Stimulated activated CD8-positive, alpha-beta memory T cell treated with anti-CD3 and anti-CD28 coated beads, Interleukin-4, amount 100 ng/mL, for 48 hours (primary cell): ENCODE results near the gene UBQLN4.
A peak's percentile ranks its signal among the peaks of the same experiment; 100 is the strongest.

Experiments
- DNase-seq: peaks from one replicate; pipeline ENCODE4 v3.0.0-alpha.2; 2020

The UBQLN4 gene

DNA sequence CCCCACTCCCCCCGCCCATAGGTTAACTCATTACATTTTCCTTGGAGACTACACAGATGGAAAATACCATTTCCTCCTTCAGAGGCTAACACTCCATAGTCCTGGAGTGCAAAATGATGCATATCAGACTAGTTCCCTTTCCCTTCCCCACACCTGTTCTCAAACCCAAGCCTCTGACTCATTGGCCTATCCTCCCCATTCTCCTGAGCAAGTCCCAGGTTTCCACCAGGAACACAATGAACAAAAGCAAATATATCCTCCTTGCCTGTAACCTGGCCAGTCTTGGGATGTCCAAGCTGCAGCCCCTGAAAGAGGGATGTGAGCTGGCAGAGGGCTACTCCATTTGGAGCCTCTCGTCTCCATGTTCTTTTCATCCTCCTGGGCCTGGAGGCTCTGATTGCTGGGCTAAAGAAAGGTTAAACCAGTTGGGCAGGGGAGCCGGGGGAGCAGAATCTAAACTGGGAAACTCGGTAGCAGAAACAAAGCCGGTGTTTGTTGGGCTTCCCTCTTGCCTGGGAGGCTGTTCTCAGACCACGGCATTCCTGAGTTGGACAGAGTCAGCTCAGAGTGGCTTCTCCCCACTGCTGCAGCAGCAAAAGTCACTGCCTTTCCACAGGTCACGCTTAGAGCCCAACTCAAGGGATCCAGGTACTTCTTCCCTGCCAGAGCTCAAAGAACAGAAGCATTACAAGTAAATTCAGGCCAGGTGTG, 46.8 kb downstream of the UBQLN4 start:
- no peak for DNase-seq

DNA sequence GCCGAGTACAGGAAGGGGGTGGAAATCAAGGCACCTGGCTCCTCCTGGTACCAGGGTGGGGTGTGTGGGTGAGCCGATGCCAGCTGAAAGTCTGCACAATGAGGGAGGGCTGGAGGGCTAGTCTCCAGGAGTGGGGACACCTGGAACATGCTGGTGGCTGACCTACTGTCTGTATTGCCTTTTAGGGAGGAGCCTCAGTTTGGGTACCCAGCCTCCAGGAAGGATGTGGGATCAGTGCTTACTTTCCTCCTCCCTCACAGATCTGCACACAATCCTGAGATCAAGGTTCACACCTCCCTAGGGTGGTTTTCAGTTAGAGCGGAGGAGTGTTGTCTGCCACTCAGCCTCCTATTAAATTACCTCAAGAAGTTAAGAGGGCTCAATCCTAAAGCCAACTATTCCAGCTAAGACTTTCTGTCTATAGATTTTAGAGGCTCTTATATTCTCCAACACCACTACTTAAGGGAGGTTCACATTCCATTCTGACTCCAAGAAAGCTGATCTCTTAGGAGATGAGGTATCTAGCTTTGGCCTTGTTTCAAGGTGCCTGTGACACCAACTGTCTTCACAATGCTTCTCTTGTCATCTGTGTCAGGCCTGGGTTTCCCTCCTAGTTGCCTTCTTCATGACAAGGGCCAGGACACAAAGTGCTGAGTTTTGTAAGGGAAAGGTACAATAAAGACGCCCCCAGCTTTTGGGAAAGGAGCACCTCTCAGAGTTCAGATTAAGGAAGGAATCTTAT, 48.6 kb downstream of the UBQLN4 start:
- peak; percentile 32 for DNase-seq

DNA sequence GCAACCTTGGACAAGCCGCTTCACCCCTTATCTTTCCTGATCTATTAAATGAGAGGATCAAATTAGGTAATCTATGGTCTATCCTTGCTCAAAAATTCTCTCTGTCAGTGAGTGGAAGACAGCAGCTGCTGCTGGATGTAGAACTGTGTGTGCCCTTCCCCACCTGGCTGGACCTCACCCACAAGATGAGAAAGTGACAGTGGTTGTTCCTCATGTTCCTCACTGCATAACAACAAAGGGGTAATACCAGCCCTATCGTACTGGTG, 49.7 kb downstream of the UBQLN4 start:
- DNase-seq: no peak

DNA sequence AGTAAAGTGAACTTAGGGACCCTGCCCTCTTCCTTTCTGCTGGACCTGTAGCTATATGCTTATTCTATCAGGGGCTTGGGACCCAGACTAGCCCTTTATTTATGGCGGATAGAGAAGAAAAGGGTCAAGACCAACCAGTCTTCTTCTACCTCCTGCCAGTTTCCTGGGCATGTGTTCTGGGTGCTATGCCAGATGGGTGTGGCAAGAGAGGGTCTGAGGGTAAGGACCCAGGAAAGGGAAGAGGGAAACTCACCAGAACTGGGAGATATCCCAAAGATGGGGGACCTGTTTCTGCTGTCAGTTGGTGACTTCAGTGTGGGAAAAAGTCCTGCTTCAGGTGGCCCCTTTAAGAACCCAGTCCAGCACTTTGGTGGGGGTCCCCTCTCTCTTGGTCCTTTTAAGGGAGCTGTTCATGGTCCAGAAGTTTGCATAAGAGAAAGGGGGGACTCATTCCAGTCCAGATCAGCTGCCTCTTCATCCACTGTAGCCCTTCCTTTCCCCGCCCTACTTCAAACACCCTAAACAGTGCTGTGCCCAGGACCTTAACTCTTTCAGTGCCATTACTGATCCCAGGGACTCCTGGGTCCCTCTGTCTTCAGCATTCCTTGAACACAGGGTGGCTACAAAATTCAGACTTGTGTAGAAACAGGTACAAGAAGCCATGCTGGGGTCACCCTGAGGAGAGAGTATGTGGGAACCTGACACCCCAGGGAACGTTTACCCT, 51.2 kb downstream of the UBQLN4 start:
- no peak for DNase-seq

DNA sequence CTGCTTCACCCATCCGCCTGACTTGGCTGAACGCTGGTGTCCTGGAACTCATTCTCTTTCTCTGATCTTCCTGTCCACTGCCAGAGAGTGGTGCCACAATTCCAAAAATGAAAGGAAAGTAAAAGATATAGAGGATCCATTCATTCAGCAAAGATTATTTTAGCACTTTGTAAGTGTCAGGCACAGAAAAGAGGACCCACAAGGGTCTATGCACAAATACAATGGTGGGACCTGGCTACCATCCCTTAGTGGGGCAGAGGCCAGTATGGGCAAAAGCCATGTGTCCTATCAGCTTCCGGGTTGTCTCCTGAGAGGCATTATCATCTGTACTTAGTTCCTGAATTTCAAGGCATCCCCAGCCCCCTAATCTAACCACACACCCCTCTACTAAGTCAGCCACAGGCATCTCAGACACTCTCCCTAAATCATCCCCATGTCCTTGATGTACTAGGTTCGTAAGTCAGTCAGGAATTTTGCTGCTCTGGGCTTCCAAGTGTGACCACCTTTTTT, 51.9 kb downstream of the UBQLN4 start:
- no peak for DNase-seq

DNA sequence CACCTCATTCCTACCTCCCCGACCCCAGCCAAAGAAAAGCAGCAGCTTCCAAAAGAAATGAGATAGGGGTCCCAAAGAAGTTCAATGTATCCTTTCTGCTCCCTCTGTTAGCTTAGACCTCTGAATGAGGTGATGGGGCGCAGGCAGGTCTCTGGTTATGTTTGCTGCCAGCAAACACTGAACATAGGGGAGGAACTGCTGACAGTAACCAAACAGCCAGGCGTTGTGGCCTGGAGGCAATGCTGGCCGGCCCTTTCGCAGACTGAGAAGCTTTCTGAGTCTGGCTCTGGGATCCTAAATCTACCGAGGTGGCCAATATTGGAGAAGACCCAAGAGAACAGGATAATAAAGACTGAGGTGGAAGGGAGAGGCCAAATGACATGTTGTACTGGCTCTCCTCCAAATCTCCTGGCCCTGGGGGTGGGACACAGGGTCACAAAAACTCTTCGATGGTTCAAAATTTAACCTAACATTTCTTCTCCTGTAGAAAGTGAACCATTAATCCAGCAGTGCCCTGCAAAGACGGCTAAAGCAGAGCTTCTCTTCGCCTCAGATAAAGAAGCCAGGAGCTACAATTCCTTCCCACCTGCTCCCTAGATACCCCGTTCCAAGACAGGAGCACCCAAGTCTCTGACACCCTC, 52.5 kb downstream of the UBQLN4 start:
- DNase-seq: no peak

DNA sequence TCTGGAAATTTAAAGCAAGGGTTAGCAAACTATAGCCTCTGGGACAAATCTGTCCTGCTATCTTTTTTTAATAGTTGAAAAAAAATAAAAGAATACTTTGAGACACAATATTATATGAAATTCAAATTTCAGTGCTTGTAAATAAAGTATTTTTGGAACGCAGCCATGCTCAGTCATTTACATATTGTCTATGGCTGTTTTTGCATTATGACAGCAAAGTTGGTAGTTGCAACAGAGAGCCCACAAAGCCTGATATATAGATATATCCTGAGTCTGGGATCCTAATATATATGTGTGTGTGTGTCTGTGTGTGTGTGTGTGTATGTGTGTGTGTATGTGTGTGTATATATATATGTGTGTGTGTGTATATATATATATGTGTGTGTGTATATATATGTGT, 53.6 kb downstream of the UBQLN4 start:
- no peak for DNase-seq

DNA sequence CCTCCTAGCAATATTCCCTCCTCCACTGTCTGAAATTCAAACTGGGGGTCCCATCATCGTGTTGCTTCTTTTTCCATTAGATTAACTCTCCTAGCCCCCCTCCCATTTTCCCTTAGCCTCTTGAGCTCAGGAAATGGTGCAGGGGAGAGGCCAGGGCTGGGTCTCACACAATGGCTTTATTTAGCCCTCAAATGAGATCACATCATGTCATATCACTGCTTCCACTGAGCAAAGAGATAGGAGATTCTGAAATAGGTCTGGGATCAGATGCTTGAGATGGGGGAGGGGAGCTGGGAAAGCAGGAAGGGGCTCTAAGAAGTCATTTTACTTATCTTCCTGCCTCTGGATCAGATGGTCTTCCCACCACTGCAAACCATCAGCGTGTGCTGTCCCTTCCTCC, 57.4 kb downstream of the UBQLN4 start:
- DNase-seq: no peak

DNA sequence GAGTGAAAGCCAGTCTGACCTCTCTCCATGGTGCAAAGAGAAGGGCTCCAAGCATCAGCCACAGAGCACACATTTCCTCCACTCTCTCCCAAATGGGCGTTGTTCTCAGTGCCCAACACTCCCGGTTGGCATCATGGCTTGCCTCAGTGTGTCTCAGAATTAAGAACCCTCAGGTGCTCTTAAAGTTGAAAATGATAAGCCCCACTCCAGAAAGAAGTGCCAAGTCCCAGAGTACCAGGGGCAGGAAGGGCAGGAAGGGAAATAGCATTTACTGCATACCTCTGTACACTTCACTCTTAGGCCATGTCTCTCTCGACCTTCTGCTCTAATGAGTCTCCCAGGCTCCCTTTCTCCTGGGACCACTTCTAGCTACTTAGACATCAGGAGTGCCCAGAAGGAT, 60.0 kb downstream of the UBQLN4 start:
- DNase-seq: no peak

DNA sequence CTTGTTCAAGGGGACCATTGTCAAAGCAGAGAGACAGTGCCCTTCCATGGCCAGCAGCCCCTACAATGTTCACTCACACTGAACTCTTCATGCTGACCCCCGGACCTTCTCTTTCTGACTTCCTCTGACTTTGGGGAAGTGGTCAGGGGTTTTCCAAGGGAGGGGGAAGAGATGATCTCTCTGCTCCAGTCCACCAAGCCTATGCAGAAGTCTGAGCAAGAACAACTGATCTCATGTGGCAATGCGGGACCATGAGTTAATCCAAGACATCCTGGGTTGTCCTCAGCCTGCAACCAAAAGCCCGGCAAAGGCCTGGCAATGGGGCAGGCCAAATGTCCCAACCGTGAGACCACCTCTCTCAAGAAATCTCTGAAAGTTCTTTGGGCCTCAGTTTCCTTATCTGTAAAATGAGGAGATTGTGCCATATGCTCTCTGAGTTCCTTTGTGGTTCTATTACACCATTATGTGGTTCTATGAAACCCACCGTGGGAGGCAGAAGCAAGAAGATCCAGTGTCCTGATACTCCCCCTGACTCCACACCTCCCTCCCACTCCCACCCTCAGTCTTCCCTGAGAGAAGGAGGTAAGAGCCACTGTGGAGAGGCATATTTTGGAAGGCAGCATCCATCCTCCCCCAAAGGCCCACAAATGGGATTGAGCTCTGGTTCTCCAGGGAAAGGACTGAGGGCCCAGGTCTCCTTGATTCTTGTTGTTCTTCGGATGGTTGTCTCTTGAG, 63.4 kb downstream of the UBQLN4 start:
- DNase-seq: no peak

DNA sequence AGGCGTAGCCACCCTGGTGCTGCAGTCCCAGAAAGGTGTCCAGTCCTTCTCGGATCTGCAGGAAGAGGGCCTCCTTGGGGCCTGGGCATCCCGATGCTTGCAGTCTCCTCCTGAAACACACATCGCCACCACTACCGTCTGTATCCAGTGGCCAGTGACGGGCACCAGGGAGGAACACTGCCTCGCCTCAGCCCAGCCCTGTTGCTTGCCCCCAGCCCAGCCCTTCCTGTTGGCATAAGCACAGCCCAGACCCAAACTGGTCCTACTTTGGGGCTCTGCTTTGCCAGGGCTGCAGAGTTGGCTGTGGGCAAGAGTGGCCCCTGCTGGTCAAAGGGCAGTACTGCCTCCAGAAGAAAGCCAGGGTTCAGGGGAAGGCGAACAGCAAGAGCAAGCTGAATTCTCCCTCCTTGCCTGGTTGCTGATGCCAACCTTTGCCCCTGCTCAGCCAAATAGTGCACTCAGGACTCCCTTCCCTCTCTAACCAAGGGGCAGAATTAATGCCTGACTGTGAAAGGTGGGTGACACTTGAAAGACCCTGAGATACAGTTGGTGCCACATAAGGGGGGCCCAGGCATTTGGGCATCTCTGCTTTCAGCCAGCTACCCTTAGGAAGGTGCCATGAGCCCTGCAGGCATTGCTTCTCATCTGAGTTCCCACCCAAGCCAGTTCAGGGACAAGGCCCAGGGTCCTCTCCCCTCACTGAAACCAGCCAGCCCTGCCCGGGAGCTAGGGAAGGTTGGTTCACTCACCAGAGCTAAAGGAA, 64.2 kb downstream of the UBQLN4 start:
- DNase-seq: peak; percentile 84
